Loucy (cell line): Measurements from ENCODE around the gene MRTFA.

Experiments used
- CTCF ChIP-seq: fragments of 200-600 bp; sonication (generic); conservative IDR thresholded peaks from 2 replicates; pipeline ENCODE4 v1.5.1; 2014; ENCODE audit warnings: mild to moderate bottlenecking, antibody characterized with exemption, low read length
- EZH2phosphoT487 ChIP-seq: fragments of 200-600 bp; IDR thresholded peaks from 2 replicates; pipeline ENCODE4 v1.6.1; 2018; ENCODE audit warnings: antibody characterized with exemption, mild to moderate bottlenecking, moderate library complexity, borderline replicate concordance

- TF ChIP-seq EZH2phosphoT487 = no peak
- no peak for TF ChIP-seq CTCF
Observed at GRCh38 chr22:40660730-40661129, 24.2 kb upstream of the MRTFA start.
